Stimulated activated naive B cell treated with anti-CD40 and anti-IgM and Interleukin-4, amounts not matched to agents 10 μg/mL and 1 μg/mL and 100 μg/mL, for 72 hours (primary cell): ENCODE results near the gene GRK5.
A peak's percentile ranks its signal among the peaks of the same experiment; 100 is the strongest.

Source experiments
- ATAC-seq, 2 donors: fragments of 150-1000 bp; cut with Tn5 transposase; replicated peaks; 2 replicates each; pipeline ENCODE4 v1.10.0; 2021; ENCODE audit warnings: moderate library complexity in 1 of 2
- DNase-seq: peaks from one replicate; pipeline ENCODE4 v3.0.0; 2021
- H3K27ac Mint-ChIP-seq: one replicate; pipeline ENCODE4 v1.8.0; 2022; ENCODE audit warnings: mild to moderate bottlenecking, mixed read lengths
- H3K27me3 Mint-ChIP-seq, 2 donors: one replicate each; pipeline ENCODE4 v1.8.0; 2022; ENCODE audit warnings: mixed read lengths in 2 of 2
- H3K36me3 Mint-ChIP-seq, 2 donors: one replicate each; pipeline ENCODE4 v1.8.0; 2022; ENCODE audit warnings: mixed read lengths in 2 of 2, mild to moderate bottlenecking in 1 of 2
- H3K4me1 Mint-ChIP-seq, 2 donors: one replicate each; pipeline ENCODE4 v1.8.0; 2022; ENCODE audit warnings: mixed read lengths in 2 of 2, mild to moderate bottlenecking in 1 of 2
- H3K4me3 Mint-ChIP-seq, 2 donors: one replicate each; pipeline ENCODE4 v1.8.0; 2022; ENCODE audit warnings: mild to moderate bottlenecking in 2 of 2, mixed read lengths in 2 of 2, moderate library complexity in 1 of 2
- H3K9me3 Mint-ChIP-seq, 2 donors: one replicate each; pipeline ENCODE4 v1.8.0; 2022; ENCODE audit warnings: mixed read lengths in 2 of 2, mild to moderate bottlenecking in 1 of 2

The GRK5 gene

GRCh38 chr10:119388849-119389345 lies 181.5 kb downstream of the GRK5 start:
- H3K27ac Mint-ChIP-seq, result peak overlapping the region; percentile 51

GRCh38 chr10:119391440-119392251 lies 184.3 kb downstream of the GRK5 start:
- peaks cover 0 to 7% of the 10 kb centered on the region in 2 donors for H3K27me3 Mint-ChIP-seq
- ATAC-seq (no peak), DNase-seq (no peak)
- peaks cover 0 to 13% of the 10 kb centered on the region in 2 donors for H3K9me3 Mint-ChIP-seq
- peaks cover 52 to 62% of the 10 kb centered on the region in 2 donors for H3K4me1 Mint-ChIP-seq
- peak overlapping the region; percentile 54 for H3K27ac Mint-ChIP-seq
- H3K4me3 Mint-ChIP-seq, result no peak overlapping the region
- H3K36me3 Mint-ChIP-seq, result peaks cover 20 to 41% of the 10 kb centered on the region in 2 donors

More at GRCh38 chr10:119388849-119389345, 181.5 kb downstream of the GRK5 start:
- Mint-ChIP-seq H3K27me3 (peaks cover 0 to 4% of the 10 kb centered on the region in 2 donors), H3K9me3 (peaks cover 0 to 4% of the 10 kb centered on the region in 2 donors), H3K36me3 (peaks cover 36 to 56% of the 10 kb centered on the region in 2 donors), H3K4me1 (peaks cover 39% of the 10 kb centered on the region in 2 donors), H3K4me3 (no peak overlapping the region)
- DNase-seq (no peak), ATAC-seq (no peak)

- H3K27me3 Mint-ChIP-seq, result peaks cover 0 to 7% of the 10 kb centered on the region in 2 donors
- no peak overlapping the region for H3K4me3 Mint-ChIP-seq
- no peak overlapping the region for H3K27ac Mint-ChIP-seq
- no peak for ATAC-seq
- no peak for DNase-seq
- H3K36me3 Mint-ChIP-seq, result peaks cover 21 to 49% of the 10 kb centered on the region in 2 donors
- peaks cover 0 to 13% of the 10 kb centered on the region in 2 donors for H3K9me3 Mint-ChIP-seq
- H3K4me1 Mint-ChIP-seq, result peaks cover 60 to 74% of the 10 kb centered on the region in 2 donors
Observed at GRCh38 chr10:119393019-119393418, 185.6 kb downstream of the GRK5 start.

GRCh38 chr10:119393421-119393820 lies 186.1 kb downstream of the GRK5 start:
- peak overlapping the region; percentile 96 for H3K27ac Mint-ChIP-seq
- H3K4me3 Mint-ChIP-seq, result peak overlapping the region; percentile 3 to 81
- peaks cover 0 to 13% of the 10 kb centered on the region in 2 donors for H3K9me3 Mint-ChIP-seq
- peaks cover 21 to 49% of the 10 kb centered on the region in 2 donors for H3K36me3 Mint-ChIP-seq
- ATAC-seq (peak; percentile 6 to 24), DNase-seq (no peak)
- peaks cover 60 to 74% of the 10 kb centered on the region in 2 donors for H3K4me1 Mint-ChIP-seq
- H3K27me3 Mint-ChIP-seq, result peaks cover 0 to 7% of the 10 kb centered on the region in 2 donors

GRCh38 chr10:119393845-119394244 lies 186.5 kb downstream of the GRK5 start:
- H3K27ac Mint-ChIP-seq, result peak overlapping the region; percentile 96

GRCh38 chr10:119394657-119395279 lies 187.4 kb downstream of the GRK5 start:
- Mint-ChIP-seq H3K27me3 (peaks cover 0 to 7% of the 10 kb centered on the region in 2 donors), H3K4me3 (peak overlapping the region; percentile 47 to 81), H3K27ac (peak overlapping the region; percentile 96), H3K9me3 (peaks cover 0 to 13% of the 10 kb centered on the region in 2 donors), H3K4me1 (peaks cover 62 to 82% of the 10 kb centered on the region in 2 donors), H3K36me3 (peaks cover 23 to 46% of the 10 kb centered on the region in 2 donors)
- ATAC-seq (no peak), DNase-seq (no peak)

More at GRCh38 chr10:119393845-119394244, 186.5 kb downstream of the GRK5 start:
- Mint-ChIP-seq H3K36me3 (peaks cover 19 to 45% of the 10 kb centered on the region in 2 donors), H3K27me3 (peaks cover 0 to 7% of the 10 kb centered on the region in 2 donors), H3K4me1 (peaks cover 60 to 76% of the 10 kb centered on the region in 2 donors), H3K9me3 (peaks cover 0 to 13% of the 10 kb centered on the region in 2 donors), H3K4me3 (peak overlapping the region; percentile 3 to 81)
- DNase-seq (no peak), ATAC-seq (no peak)

- Mint-ChIP-seq H3K9me3 (peaks cover 0 to 13% of the 10 kb centered on the region in 2 donors), H3K27me3 (peaks cover 0 to 7% of the 10 kb centered on the region in 2 donors), H3K27ac (peak overlapping the region; percentile 96), H3K4me3 (peak overlapping the region; percentile 30 to 47), H3K36me3 (peaks cover 26 to 48% of the 10 kb centered on the region in 2 donors), H3K4me1 (peaks cover 64 to 84% of the 10 kb centered on the region in 2 donors)
- ATAC-seq, result peak; percentile 78 to 85
- peak; percentile 39 for DNase-seq
Observed at GRCh38 chr10:119395280-119396007, 188.1 kb downstream of the GRK5 start.

- no peak for DNase-seq
- H3K27me3 Mint-ChIP-seq, result peaks cover 0 to 7% of the 10 kb centered on the region in 2 donors
- H3K4me3 Mint-ChIP-seq, result peak overlapping the region in 1 of 2 donors; percentile 38
- peaks cover 0 to 13% of the 10 kb centered on the region in 2 donors for H3K9me3 Mint-ChIP-seq
- ATAC-seq, result no peak
- peaks cover 23 to 47% of the 10 kb centered on the region in 2 donors for H3K36me3 Mint-ChIP-seq
- H3K27ac Mint-ChIP-seq, result peak overlapping the region; percentile 96
- H3K4me1 Mint-ChIP-seq, result peaks cover 65 to 82% of the 10 kb centered on the region in 2 donors
Observed at GRCh38 chr10:119396008-119396708, 188.8 kb downstream of the GRK5 start.

- H3K9me3 Mint-ChIP-seq, result peaks cover 0 to 13% of the 10 kb centered on the region in 2 donors
- H3K27me3 Mint-ChIP-seq, result peaks cover 0 to 7% of the 10 kb centered on the region in 2 donors
- DNase-seq (no peak), ATAC-seq (peak in 1 of 2 donors; percentile 18)
- H3K4me3 Mint-ChIP-seq, result no peak overlapping the region
- H3K36me3 Mint-ChIP-seq, result peaks cover 18 to 49% of the 10 kb centered on the region in 2 donors
- H3K27ac Mint-ChIP-seq, result peak overlapping the region; percentile 96
- peaks cover 66 to 77% of the 10 kb centered on the region in 2 donors for H3K4me1 Mint-ChIP-seq
Observed at GRCh38 chr10:119396709-119397071, 189.3 kb downstream of the GRK5 start.

- ATAC-seq (no peak), DNase-seq (no peak)
- peaks cover 21 to 55% of the 10 kb centered on the region in 2 donors for H3K36me3 Mint-ChIP-seq
- peaks cover 0 to 7% of the 10 kb centered on the region in 2 donors for H3K27me3 Mint-ChIP-seq
- H3K27ac Mint-ChIP-seq, result peak overlapping the region; percentile 37
- peaks cover 64 to 70% of the 10 kb centered on the region in 2 donors for H3K4me1 Mint-ChIP-seq
- H3K9me3 Mint-ChIP-seq, result peaks cover 0 to 13% of the 10 kb centered on the region in 2 donors
- no peak overlapping the region for H3K4me3 Mint-ChIP-seq
Observed at GRCh38 chr10:119397416-119397815, 190.0 kb downstream of the GRK5 start.

GRCh38 chr10:119398996-119399395 lies 191.6 kb downstream of the GRK5 start:
- ATAC-seq (no peak), DNase-seq (no peak)
- Mint-ChIP-seq H3K36me3 (peaks cover 19 to 46% of the 10 kb centered on the region in 2 donors), H3K27ac (no peak overlapping the region), H3K4me1 (peaks cover 51 to 61% of the 10 kb centered on the region in 2 donors), H3K27me3 (peaks cover 0 to 2% of the 10 kb centered on the region in 2 donors), H3K4me3 (no peak overlapping the region), H3K9me3 (peaks cover 0 to 8% of the 10 kb centered on the region in 2 donors)

GRCh38 chr10:119399466-119399865 lies 192.1 kb downstream of the GRK5 start:
- no peak overlapping the region for H3K4me3 Mint-ChIP-seq
- no peaks in the 10 kb centered on the region for H3K27me3 Mint-ChIP-seq

More at GRCh38 chr10:119399466-119399865, 192.1 kb downstream of the GRK5 start:
- peaks cover 50 to 61% of the 10 kb centered on the region in 2 donors for H3K4me1 Mint-ChIP-seq
- DNase-seq (no peak), ATAC-seq (no peak)
- H3K36me3 Mint-ChIP-seq, result peaks cover 21 to 42% of the 10 kb centered on the region in 2 donors
- peaks cover 0 to 3% of the 10 kb centered on the region in 2 donors for H3K9me3 Mint-ChIP-seq
- H3K27ac Mint-ChIP-seq, result no peak overlapping the region
